Osteocyte (in vitro differentiated cells): ENCODE results near the gene WDR75. TPM values are rescaled to one million over a fixed set of nuclear protein-coding genes. Genes with fewer than 3 reads are reported as not detected.

Experiments used
- DNase-seq: peaks from one replicate; pipeline ENCODE4 v3.0.0; 2021; ENCODE audit warnings: mixed read lengths; ENCODE audit not compliant: unreplicated experiment; ENCODE audit errors: extremely low spot score
- H3K27ac Mint-ChIP-seq: one replicate; pipeline ENCODE4 v1.8.0; 2021; ENCODE audit warnings: mild to moderate bottlenecking, mixed read lengths; ENCODE audit not compliant: unreplicated experiment
- H3K27me3 Mint-ChIP-seq: one replicate; pipeline ENCODE4 v1.8.0; 2021; ENCODE audit warnings: mixed read lengths; ENCODE audit not compliant: unreplicated experiment
- H3K36me3 Mint-ChIP-seq: one replicate; pipeline ENCODE4 v1.8.0; 2021; ENCODE audit warnings: mixed read lengths; ENCODE audit not compliant: unreplicated experiment
- H3K4me1 Mint-ChIP-seq: one replicate; pipeline ENCODE4 v1.8.0; 2021; ENCODE audit warnings: mixed read lengths; ENCODE audit not compliant: unreplicated experiment
- H3K4me3 Mint-ChIP-seq: one replicate; pipeline ENCODE4 v1.8.0; 2021; ENCODE audit warnings: mild to moderate bottlenecking, moderate library complexity, mixed read lengths; ENCODE audit not compliant: unreplicated experiment
- H3K9me3 Mint-ChIP-seq: one replicate; pipeline ENCODE4 v1.8.0; 2021; ENCODE audit warnings: mixed read lengths; ENCODE audit not compliant: unreplicated experiment
- CTCF ChIP-seq: fragments of 200-600 bp; sonication (generic); IDR thresholded peaks from 2 replicates; pipeline ENCODE4 v1.5.0; 2021; ENCODE audit warnings: antibody characterized with exemption, mild to moderate bottlenecking, moderate library complexity
- total RNA-seq: library from RNA; stranded (reverse); gene quantifications from 2 replicates; pipeline ENCODE4 v1.2.1, GENCODE V29; 2021

The WDR75 gene
- total RNA-seq, 1 donor from 2014 or later: 38.8 TPM

- peaks cover 5% of the 10 kb centered on the region for H3K27me3 Mint-ChIP-seq
- TF ChIP-seq CTCF: no peak
- no peaks in the 10 kb centered on the region for H3K4me1 Mint-ChIP-seq
- no peak overlapping the region for H3K27ac Mint-ChIP-seq
- no peak for DNase-seq
- H3K4me3 Mint-ChIP-seq: no peak overlapping the region
- H3K9me3 Mint-ChIP-seq: peaks cover 8% of the 10 kb centered on the region
- peaks cover 3% of the 10 kb centered on the region for H3K36me3 Mint-ChIP-seq
Measured at GRCh38 chr2:189506514-189506976, 65.3 kb downstream of the WDR75 start.

GRCh38 chr2:189511210-189511959, 70.1 kb downstream of the WDR75 start:
- DNase-seq: no peak
- Mint-ChIP-seq H3K27me3 (no peaks in the 10 kb centered on the region), H3K9me3 (peaks cover 8% of the 10 kb centered on the region), H3K4me1 (peaks cover 4% of the 10 kb centered on the region), H3K4me3 (no peak overlapping the region), H3K27ac (no peak overlapping the region), H3K36me3 (peaks cover 3% of the 10 kb centered on the region)
- no peak for TF ChIP-seq CTCF

- DNase-seq: no peak
Measured at GRCh38 chr2:189511960-189512319, 70.7 kb downstream of the WDR75 start.

GRCh38 chr2:189512879-189513278, 71.6 kb downstream of the WDR75 start:
- Mint-ChIP-seq H3K4me1 (peaks cover 5% of the 10 kb centered on the region), H3K9me3 (peaks cover 8% of the 10 kb centered on the region), H3K27ac (no peak overlapping the region), H3K36me3 (peaks cover 5% of the 10 kb centered on the region), H3K4me3 (no peak overlapping the region), H3K27me3 (no peaks in the 10 kb centered on the region)
- DNase-seq: no peak
- TF ChIP-seq CTCF: no peak

More at GRCh38 chr2:189511960-189512319, 70.7 kb downstream of the WDR75 start:
- peaks cover 3% of the 10 kb centered on the region for H3K36me3 Mint-ChIP-seq
- H3K4me1 Mint-ChIP-seq: peaks cover 4% of the 10 kb centered on the region
- no peak overlapping the region for H3K4me3 Mint-ChIP-seq
- H3K27ac Mint-ChIP-seq: no peak overlapping the region
- no peaks in the 10 kb centered on the region for H3K27me3 Mint-ChIP-seq
- TF ChIP-seq CTCF: no peak
- H3K9me3 Mint-ChIP-seq: peaks cover 8% of the 10 kb centered on the region

- no peak for DNase-seq
- Mint-ChIP-seq H3K4me1 (peaks cover 7% of the 10 kb centered on the region), H3K4me3 (no peak overlapping the region), H3K9me3 (peaks cover 3% of the 10 kb centered on the region), H3K27me3 (no peaks in the 10 kb centered on the region), H3K36me3 (peaks cover 5% of the 10 kb centered on the region), H3K27ac (no peak overlapping the region)
- TF ChIP-seq CTCF: no peak
Measured at GRCh38 chr2:189514104-189514503, 72.8 kb downstream of the WDR75 start.
